Left lobe of liver (tissue), 2 donors: ENCODE data around the gene CA10. TPM values are rescaled to one million over a fixed set of nuclear protein-coding genes. Genes with fewer than 3 reads are reported as not detected.

Source experiments
- ATAC-seq: fragments of 200-7000 bp; cut with Tn5 transposase; one replicate; pipeline ENCODE4 v1.9.1; 2020; ENCODE audit warnings: mild to moderate bottlenecking, moderate library complexity
- DNase-seq: peaks from one replicate; pipeline ENCODE4 v3.0.0-alpha.2; 2020; ENCODE audit warnings: low spot score
- total RNA-seq: library from RNA; stranded (reverse); gene quantifications from one replicate; pipeline ENCODE4 v1.2.1, GENCODE V29; 2021
- donor health status: DM: no; HTN: no; CAD: no; lungs with moderate emphysema.
- donor health status: DM: no; HTN: yes; CAD: no.

Gene CA10
- total RNA-seq, 1 donor from 2014 or later: not detected

DNA sequence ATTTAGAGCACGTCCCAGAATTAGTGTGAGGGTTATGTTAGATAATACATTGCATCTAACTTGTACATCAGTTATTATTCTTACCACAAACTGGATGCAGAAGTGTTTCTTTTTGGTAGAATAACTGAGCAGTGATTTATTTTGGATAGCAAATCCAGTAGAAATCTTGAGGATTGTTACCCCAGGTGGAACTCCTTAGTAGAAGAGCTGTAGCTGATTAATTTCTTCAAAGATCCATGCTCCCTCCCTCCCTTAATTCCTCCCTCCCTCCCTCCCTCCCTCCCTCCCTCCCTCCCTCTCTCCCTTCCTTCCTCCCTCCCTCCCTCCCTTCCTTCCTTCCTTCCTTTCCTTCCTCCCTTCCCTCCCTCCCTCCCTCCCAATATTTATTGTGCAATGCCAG lies 337.7 kb downstream of the CA10 start:
- ATAC-seq (no peak), DNase-seq (no peak)

- DNase-seq: no peak
- no peak for ATAC-seq
These were observed 338.3 kb downstream of the CA10 start for GRCh38 chr17:51820252-51820651.

DNA sequence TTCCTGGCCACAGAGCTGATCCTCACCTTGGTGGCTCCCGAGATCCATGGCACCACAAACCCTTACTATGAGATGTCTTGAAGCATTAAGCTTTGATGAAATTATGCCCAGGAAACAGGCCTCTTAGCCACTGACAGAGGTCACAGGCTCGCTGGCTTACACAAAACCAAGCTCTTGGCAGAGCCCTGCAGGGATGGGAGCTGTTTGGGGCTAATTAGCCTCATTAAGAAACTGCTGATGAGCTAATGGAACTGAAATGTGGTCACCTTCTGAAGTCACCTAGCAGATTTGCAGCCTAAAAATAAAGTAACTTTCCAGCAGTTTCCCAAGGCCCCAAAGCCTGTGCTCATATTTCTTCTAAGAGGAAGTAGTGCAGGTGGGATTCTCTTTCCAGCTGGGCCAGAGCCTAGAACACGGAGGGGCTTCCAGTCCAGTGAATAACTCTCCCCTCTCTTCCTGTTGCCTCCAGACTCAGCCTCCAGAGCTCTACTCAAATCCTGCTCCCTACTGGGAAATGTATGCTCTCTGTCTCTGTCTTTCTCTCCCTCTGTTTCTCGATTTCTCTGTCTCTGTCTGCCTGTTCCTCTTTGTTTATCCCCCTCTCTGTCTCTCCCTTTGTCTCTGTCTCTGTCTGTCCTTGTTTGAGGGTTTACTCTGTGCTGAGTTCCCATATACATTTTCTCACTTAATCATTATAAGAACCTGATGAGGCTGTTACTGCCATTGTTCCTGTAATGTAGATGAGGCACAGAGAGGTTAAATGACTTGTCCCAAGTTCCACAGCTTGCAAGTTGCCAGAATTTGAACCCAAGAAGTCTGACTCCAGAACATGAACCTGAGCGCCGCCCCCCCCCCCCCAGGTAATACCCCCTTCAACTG lies 338.9 kb downstream of the CA10 start:
- DNase-seq (no peak), ATAC-seq (no peak)

- DNase-seq (no peak), ATAC-seq (no peak)
These were observed 339.7 kb downstream of the CA10 start for GRCh38 chr17:51818777-51819176.

DNA sequence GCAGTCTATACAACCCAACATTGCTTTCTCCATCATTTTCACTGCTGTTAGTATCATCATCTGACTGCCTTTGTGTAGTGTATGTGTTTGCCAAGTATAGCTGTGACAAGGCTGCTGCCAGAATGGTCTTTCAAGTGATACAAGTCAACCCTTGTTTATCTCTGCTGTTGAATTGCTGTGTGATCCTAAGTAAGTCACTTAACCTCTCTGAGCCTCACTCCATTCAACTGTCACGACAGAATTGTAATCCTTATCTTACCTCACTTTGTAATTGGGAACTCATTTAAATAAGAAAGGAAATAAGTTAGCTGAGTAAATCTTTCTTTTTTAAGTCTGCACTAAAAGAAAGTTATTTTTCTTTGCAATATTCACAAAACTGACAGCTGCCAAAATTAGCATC lies 340.6 kb downstream of the CA10 start:
- ATAC-seq: no peak
- no peak for DNase-seq

GRCh38 chr17:51817117-51817516 lies 341.4 kb downstream of the CA10 start:
- DNase-seq: no peak
- no peak for ATAC-seq

- DNase-seq (no peak), ATAC-seq (no peak)
These were observed 343.4 kb downstream of the CA10 start for GRCh38 chr17:51815097-51815496.

GRCh38 chr17:51814521-51814920 lies 344.0 kb downstream of the CA10 start:
- DNase-seq (no peak), ATAC-seq (no peak)

GRCh38 chr17:51813784-51814174 lies 344.7 kb downstream of the CA10 start:
- ATAC-seq (no peak), DNase-seq (no peak)

- DNase-seq (no peak), ATAC-seq (no peak)
These were observed 345.3 kb downstream of the CA10 start for GRCh38 chr17:51813140-51813783.

DNA sequence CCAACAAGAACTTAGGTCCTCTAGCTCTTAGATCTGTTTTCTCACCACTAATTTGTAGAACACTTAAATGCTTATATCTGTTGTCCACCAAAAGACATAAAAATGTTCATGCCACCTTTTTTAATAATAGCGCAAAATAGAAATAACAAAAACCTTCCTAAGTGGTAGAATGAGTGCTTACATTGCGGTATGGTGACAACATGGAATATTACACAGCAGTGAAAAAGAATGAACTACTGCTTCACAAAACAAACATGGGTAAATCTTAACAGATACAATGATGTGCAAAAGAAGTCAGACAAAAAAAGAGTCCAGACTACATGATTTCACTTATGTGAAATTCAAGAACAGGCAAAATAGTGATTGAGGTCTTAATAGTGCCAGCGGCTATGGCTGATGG lies 351.1 kb downstream of the CA10 start:
- ATAC-seq: no peak
- DNase-seq: no peak

GRCh38 chr17:51805765-51806164 lies 352.7 kb downstream of the CA10 start:
- DNase-seq: no peak
- ATAC-seq: no peak

GRCh38 chr17:51805185-51805584 lies 353.3 kb downstream of the CA10 start:
- no peak for DNase-seq
- no peak for ATAC-seq

- DNase-seq (no peak), ATAC-seq (no peak)
These were observed 355.4 kb downstream of the CA10 start for GRCh38 chr17:51803161-51803560.

DNA sequence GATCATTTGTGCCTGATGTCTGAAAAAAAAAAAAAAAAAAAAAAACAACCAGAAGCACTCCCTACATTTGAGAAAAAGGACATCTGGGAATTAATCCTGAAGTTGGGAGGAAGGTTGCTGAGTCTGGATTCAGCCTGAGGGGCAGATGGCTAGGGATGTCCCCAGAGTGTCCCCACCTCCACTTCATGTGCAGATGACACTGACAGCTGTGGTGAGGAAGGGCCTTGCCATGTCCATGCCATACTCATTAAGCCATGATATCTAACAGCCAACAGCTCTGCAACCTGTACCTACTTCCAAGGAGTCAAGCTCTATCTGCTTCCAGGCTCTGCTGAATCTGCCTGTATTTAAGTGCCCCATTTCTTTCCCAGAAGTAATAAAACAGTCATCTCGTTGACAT lies 356.0 kb downstream of the CA10 start:
- ATAC-seq: no peak

GRCh38 chr17:51801626-51802025 lies 356.9 kb downstream of the CA10 start:
- DNase-seq (no peak), ATAC-seq (no peak)

More for the DNA sequence above, 356.0 kb downstream of the CA10 start:
- DNase-seq: no peak

DNA sequence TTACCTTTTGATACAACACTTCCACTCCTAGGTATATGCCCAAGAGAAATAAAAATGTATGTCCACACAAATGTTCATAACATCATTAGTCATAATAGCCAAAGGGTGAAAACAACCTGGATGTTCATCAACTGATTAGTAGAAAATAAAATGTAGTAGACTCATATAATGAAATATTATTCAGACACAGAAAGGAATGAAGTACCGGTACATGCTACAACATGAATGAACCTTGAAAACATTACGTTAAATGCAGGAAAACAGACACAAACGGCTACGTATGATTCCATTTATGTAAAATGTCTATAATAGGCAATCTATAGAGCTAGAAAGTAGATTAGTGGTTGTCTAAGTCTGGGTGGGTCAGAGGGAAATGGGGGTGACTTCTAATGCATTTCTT lies 358.5 kb downstream of the CA10 start:
- ATAC-seq: no peak

GRCh38 chr17:51799240-51799639 lies 359.3 kb downstream of the CA10 start:
- no peak for DNase-seq
- no peak for ATAC-seq

More for the DNA sequence above, 358.5 kb downstream of the CA10 start:
- no peak for DNase-seq

GRCh38 chr17:51797150-51797549 lies 361.4 kb downstream of the CA10 start:
- ATAC-seq: no peak
- DNase-seq: no peak

- DNase-seq: no peak
- ATAC-seq: no peak
These were observed 362.5 kb downstream of the CA10 start for GRCh38 chr17:51796026-51796425.

GRCh38 chr17:51795401-51795800 lies 363.1 kb downstream of the CA10 start:
- no peak for DNase-seq
- ATAC-seq: no peak

DNA sequence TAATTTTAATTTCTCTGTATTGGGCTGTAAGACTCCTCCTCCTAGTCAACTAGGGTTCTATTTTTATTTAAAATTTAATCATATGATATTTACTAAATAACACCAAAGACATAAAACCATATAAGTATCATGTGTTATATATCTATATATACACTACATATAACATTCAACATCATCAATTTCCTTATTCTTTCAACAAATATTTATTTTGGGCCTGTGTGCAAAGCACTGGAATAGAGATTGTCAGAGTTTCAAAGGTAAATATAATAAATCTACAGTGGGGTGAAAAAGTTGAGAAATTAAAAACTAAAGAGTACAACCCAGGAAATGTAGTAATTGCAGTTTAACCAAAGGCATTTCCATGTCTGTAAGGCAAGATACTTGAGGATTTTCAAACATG lies 364.0 kb downstream of the CA10 start:
- DNase-seq: no peak
- ATAC-seq: no peak
